ENCODE results near the gene ROMO1.
A peak's percentile ranks its signal among the peaks of the same experiment; 100 is the strongest.

The ROMO1 gene

GRCh38 chr20:35737865-35738333 lies 38.7 kb downstream of the ROMO1 start:
- ChIA-PET POLR2A (interaction anchor here (0.6 to 0.7 kb wide), 2 partner anchors 12 to 195 kb away, joined by 6 to 12 read pairs; no protein-coding TSS in a partner anchor), CTCF (no interaction called here)
- 0 out of 2 replicates have a peak, but pooled peaks have one; percentile 11 for TF ChIP-seq ZNF600 (tag by site-specific recombination; IDR thresholded peaks at IDR 0.05)
- TF ChIP-seq BCL6B (tag by site-specific recombination; IDR thresholded peaks at IDR 0.05): no peak
- H3K9me3 ChIP-seq (ENCODE audit: control insufficient read depth, insufficient read depth, low read depth, low read length): no peaks in the 10 kb centered on the region
- H3K4me3 ChIP-seq (ENCODE audit: low read depth, low read length): no peak overlapping the region
- H3K36me3 ChIP-seq (ENCODE audit: control insufficient read depth in 2 of 2, insufficient read depth in 1 of 2, low read length in 2 of 2): peaks cover 66 to 83% of the 10 kb centered on the region in 2 experiments
- peaks cover 4% of the 10 kb centered on the region for H3K4me1 ChIP-seq (ENCODE audit: control insufficient read depth, insufficient read depth, low read length)
- no peak overlapping the region for H3K27ac ChIP-seq (ENCODE audit: extremely low read depth, low read depth, low read length)

GRCh38 chr20:35738410-35739179 lies 39.4 kb downstream of the ROMO1 start:
- Histone ChIP-seq H3K9me3 (ENCODE audit: control insufficient read depth, insufficient read depth, low read depth, low read length) (no peaks in the 10 kb centered on the region), H3K27ac (ENCODE audit: extremely low read depth, low read depth, low read length) (no peak overlapping the region), H3K36me3 (ENCODE audit: control insufficient read depth in 2 of 2, insufficient read depth in 1 of 2, low read length in 2 of 2) (peaks cover 59 to 76% of the 10 kb centered on the region in 2 experiments), H3K4me3 (ENCODE audit: low read depth, low read length) (no peak overlapping the region), H3K4me1 (ENCODE audit: control insufficient read depth, insufficient read depth, low read length) (peaks cover 4% of the 10 kb centered on the region)
- ChIA-PET CTCF (interaction anchor here (0.6 kb wide), 1 partner anchor 149 kb away, joined by 4 read pairs; no protein-coding TSS in a partner anchor), POLR2A (no interaction called here)
- no peak for TF ChIP-seq YY2 (tag by site-specific recombination; IDR thresholded peaks at IDR 0.05)
- TF ChIP-seq ZNF184 (tag by site-specific recombination; IDR thresholded peaks at IDR 0.05): no peak
- TF ChIP-seq ZNF692 (tag by site-specific recombination; IDR thresholded peaks at IDR 0.05): no peak
- TF ChIP-seq ZNF555 (tag by site-specific recombination; conservative IDR thresholded peaks at IDR 0.05): no peak
- no peak for TF ChIP-seq ZNF585B (tag by site-specific recombination; IDR thresholded peaks at IDR 0.05)
- TF ChIP-seq TCF7L2 (IDR thresholded peaks at IDR 0.05; ENCODE audit: borderline replicate concordance, low read depth, low read length): no peak
- TF ChIP-seq KLF10 (tag by site-specific recombination; IDR thresholded peaks at IDR 0.05): no peak
- no peak for TF ChIP-seq ZNF202 (tag by site-specific recombination; IDR thresholded peaks at IDR 0.05; ENCODE audit: borderline replicate concordance)
- TF ChIP-seq KLF7 (tag by site-specific recombination; IDR thresholded peaks at IDR 0.05; ENCODE audit: borderline replicate concordance): no peak
- no peak for TF ChIP-seq HOXA7 (CRISPR knock-in tag; IDR thresholded peaks at IDR 0.05; ENCODE audit: borderline replicate concordance)
- no peak for TF ChIP-seq ZNF747 (tag by site-specific recombination; IDR thresholded peaks at IDR 0.05)

- H3K4me3 ChIP-seq (ENCODE audit: low read depth, low read length): peak overlapping the region; percentile 91
- no peaks in the 10 kb centered on the region for H3K9me3 ChIP-seq (ENCODE audit: control insufficient read depth, insufficient read depth, low read depth, low read length)
- H3K27ac ChIP-seq (ENCODE audit: extremely low read depth, low read depth, low read length): no peak overlapping the region
- peaks cover 53 to 67% of the 10 kb centered on the region in 2 experiments for H3K36me3 ChIP-seq (ENCODE audit: control insufficient read depth in 2 of 2, insufficient read depth in 1 of 2, low read length in 2 of 2)
- H3K4me1 ChIP-seq (ENCODE audit: control insufficient read depth, insufficient read depth, low read length): peaks cover 4% of the 10 kb centered on the region
- ChIA-PET POLR2A (interaction anchor here (0.9 to 1.9 kb wide), 3 partner anchors 9 to 144 kb away, joined by 4 to 10 read pairs (median 4); no protein-coding TSS in a partner anchor), CTCF (interaction anchor here (0.6 to 1.3 kb wide), 6 partner anchors 42 to 399 kb away, joined by 3 to 6 read pairs (median 4); partner anchors contain the start of gene SCAND1)
- TF ChIP-seq ZNF660 (tag by site-specific recombination; IDR thresholded peaks at IDR 0.05): 0 out of 2 replicates have a peak, but pooled peaks have one; percentile 24
- no peak for TF ChIP-seq ZFP41 (tag by site-specific recombination; IDR thresholded peaks at IDR 0.05; ENCODE audit: borderline replicate concordance)
- TF ChIP-seq ZBTB7A (tag by site-specific recombination; IDR thresholded peaks at IDR 0.05; ENCODE audit: low read depth): no peak
- TF ChIP-seq SALL2 (tag by site-specific recombination; IDR thresholded peaks at IDR 0.05; ENCODE audit: borderline replicate concordance): no peak
- no peak for TF ChIP-seq ZNF48 (tag by site-specific recombination; IDR thresholded peaks at IDR 0.05)
- TF ChIP-seq PRDM6 (tag by site-specific recombination; IDR thresholded peaks at IDR 0.05): peak; percentile 52; the same call in 1 of the 2 replicates
- TF ChIP-seq ZNF792 (tag by site-specific recombination; IDR thresholded peaks at IDR 0.05): no peak
- no peak for TF ChIP-seq ZNF311 (tag by site-specific recombination; IDR thresholded peaks at IDR 0.05; ENCODE audit: borderline replicate concordance)
- TF ChIP-seq PRDM1 (tag by site-specific recombination; IDR thresholded peaks at IDR 0.05): peak; percentile 60; the same call in 1 of the 2 replicates
- TF ChIP-seq ZNF394 (tag by site-specific recombination; IDR thresholded peaks at IDR 0.05; ENCODE audit: borderline replicate concordance): no peak
- 0 out of 2 replicates have a peak, but pooled peaks have one; percentile 16 for TF ChIP-seq IKZF3 (tag by site-specific recombination; IDR thresholded peaks at IDR 0.05)
- TF ChIP-seq ZNF214 (tag by site-specific recombination; IDR thresholded peaks at IDR 0.05; ENCODE audit: borderline replicate concordance): no peak
These were observed 40.3 kb downstream of the ROMO1 start for GRCh38 chr20:35739294-35740163.
